M059J (cell line): ENCODE data around the gene CHRM1. TPM values are rescaled to one million over a fixed set of nuclear protein-coding genes. Genes with fewer than 3 reads are reported as not detected.
"Not testable (repeated sequence)": the region's sequence is repeated elsewhere in the genome, so short reads cannot be mapped to it uniquely, and the experiment has no call there.

Experiments used
- DNase-seq: peaks from one replicate; pipeline ENCODE4 v3.0.0-alpha.2; 2012; ENCODE audit warnings: low read depth
- total RNA-seq: library from RNA; depleted of rRNA; stranded (reverse); fragments of >200 nt; shearing (Covaris generic); gene quantifications from 2 replicates; pipeline ENCODE4 v1.2.3, GENCODE V29; 2014; rRNA removed

Gene CHRM1
- total RNA-seq, 1 experiment from 2014 or later, result not detected

GRCh38 chr11:62875698-62876478 lies 45.3 kb downstream of the CHRM1 start:
- DNase-seq, result no peak

DNA sequence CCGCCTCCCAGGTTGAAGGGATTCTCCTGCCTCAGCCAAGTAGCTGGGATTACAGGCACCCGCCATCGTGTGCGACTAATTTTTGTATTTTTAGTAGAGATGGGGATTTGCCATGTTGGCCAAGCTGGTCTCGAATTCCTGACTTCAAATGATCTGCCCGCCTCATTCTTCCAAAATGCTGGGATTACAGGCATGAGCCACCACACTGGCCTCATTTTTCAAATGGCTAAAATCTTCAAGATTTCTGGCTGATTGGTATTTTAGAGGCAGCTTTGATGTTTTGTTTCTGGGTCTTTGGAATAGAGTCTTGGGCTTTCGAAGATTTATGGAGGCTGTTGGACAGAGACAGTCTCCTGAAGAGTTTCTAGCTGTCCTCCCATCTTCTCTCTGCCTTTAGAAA lies 46.3 kb downstream of the CHRM1 start:
- DNase-seq, result no peak

- no peak for DNase-seq
Measured at GRCh38 chr11:62865635-62866034, 55.5 kb downstream of the CHRM1 start.

- no peak for DNase-seq
Measured at GRCh38 chr11:62863687-62864335, 57.4 kb downstream of the CHRM1 start.

- not testable (repeated sequence) for DNase-seq
Measured at GRCh38 chr11:62861564-62862192, 59.5 kb downstream of the CHRM1 start.

GRCh38 chr11:62860835-62861563 lies 60.2 kb downstream of the CHRM1 start:
- DNase-seq, result no peak

- DNase-seq, result not testable (repeated sequence)
Measured at GRCh38 chr11:62859281-62859703, 61.9 kb downstream of the CHRM1 start.

Other genes starting within 250 kb of the CHRM1 start
- gene UQCC3, start 249.7 kb downstream of the CHRM1 start, total RNA-seq, result 9.4 and 12.6 TPM in 2 replicates
- 3.8 and 6.1 TPM in 2 replicates for gene LBHD1, start 249.1 kb downstream of the CHRM1 start, total RNA-seq
- 80.6 and 116 TPM in 2 replicates for gene UBXN1, start 242.3 kb downstream of the CHRM1 start, total RNA-seq
- 0.42 and 1.7 TPM in 2 replicates for gene LRRN4CL, start 231.8 kb downstream of the CHRM1 start, total RNA-seq
- 165 and 183 TPM in 2 replicates for gene BSCL2, start 213.9 kb downstream of the CHRM1 start, total RNA-seq
- gene GNG3, start 213.7 kb downstream of the CHRM1 start, total RNA-seq, result not detected in 2 replicates
- gene HNRNPUL2, start 193.9 kb downstream of the CHRM1 start, total RNA-seq, result 11.3 and 16.8 TPM in 2 replicates
- gene TTC9C, start 192.9 kb downstream of the CHRM1 start, total RNA-seq, result 64.6 and 70.6 TPM in 2 replicates
- gene ZBTB3, start 167.2 kb downstream of the CHRM1 start, total RNA-seq, result 6.4 and 10.2 TPM in 2 replicates
- 178 and 181 TPM in 2 replicates for gene POLR2G, start 159.8 kb downstream of the CHRM1 start, total RNA-seq
- gene TAF6L, start 150.0 kb downstream of the CHRM1 start, total RNA-seq, result 14.5 and 17.3 TPM in 2 replicates
- gene TMEM179B, start 134.0 kb downstream of the CHRM1 start, total RNA-seq, result 82.1 and 138 TPM in 2 replicates
- 38.7 and 41.7 TPM in 2 replicates for gene TMEM223, start 129.4 kb downstream of the CHRM1 start, total RNA-seq
- gene NXF1, start 115.9 kb downstream of the CHRM1 start, total RNA-seq, result 23.2 and 30.0 TPM in 2 replicates
- gene STX5, start 89.3 kb downstream of the CHRM1 start, total RNA-seq, result 57.2 and 57.5 TPM in 2 replicates
- not detected in 2 replicates for gene TEX54, start 88.5 kb downstream of the CHRM1 start, total RNA-seq
- gene WDR74, start 81.8 kb downstream of the CHRM1 start, total RNA-seq, result 55.2 and 61.8 TPM in 2 replicates
- 125 and 141 TPM in 2 replicates for gene SLC3A2, start 40.5 kb downstream of the CHRM1 start, total RNA-seq
- not detected in 2 replicates for gene SLC22A6, start 63.6 kb upstream of the CHRM1 start, total RNA-seq
- gene SLC22A8, start 94.5 kb upstream of the CHRM1 start, total RNA-seq, result not detected in 2 replicates
- gene SLC22A24, start 222.9 kb upstream of the CHRM1 start, total RNA-seq, result not detected in 2 replicates